ENCODE data around the gene GPR22. TPM values are rescaled to one million over a fixed set of nuclear protein-coding genes. Genes with fewer than 3 reads are reported as not detected.

GPR22 gene, protein sequence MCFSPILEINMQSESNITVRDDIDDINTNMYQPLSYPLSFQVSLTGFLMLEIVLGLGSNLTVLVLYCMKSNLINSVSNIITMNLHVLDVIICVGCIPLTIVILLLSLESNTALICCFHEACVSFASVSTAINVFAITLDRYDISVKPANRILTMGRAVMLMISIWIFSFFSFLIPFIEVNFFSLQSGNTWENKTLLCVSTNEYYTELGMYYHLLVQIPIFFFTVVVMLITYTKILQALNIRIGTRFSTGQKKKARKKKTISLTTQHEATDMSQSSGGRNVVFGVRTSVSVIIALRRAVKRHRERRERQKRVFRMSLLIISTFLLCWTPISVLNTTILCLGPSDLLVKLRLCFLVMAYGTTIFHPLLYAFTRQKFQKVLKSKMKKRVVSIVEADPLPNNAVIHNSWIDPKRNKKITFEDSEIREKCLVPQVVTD
- total RNA-seq = 0.05 TPM in 1 of 2 replicates, not detected in the other

DNA sequence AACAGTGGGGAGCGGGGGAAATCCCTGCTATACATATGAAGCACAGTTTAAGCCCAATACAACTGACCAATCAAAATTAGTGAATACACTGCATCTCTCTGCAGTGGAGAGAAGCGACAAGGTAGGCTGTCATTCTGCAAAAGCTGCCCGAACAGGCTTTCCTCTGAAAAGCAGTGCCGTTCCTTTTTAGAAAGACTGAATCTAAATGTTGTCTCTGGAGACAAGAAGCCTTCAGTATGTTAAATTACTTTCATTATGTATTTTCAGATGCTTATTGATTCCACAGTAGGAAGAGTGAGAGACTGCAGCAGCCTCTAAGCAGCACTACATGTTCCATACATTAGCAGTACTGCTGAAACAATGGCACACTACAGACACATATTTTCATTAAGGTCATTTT, at the start of gene GPR22:
Gene GPR22, plus strand, starts transcription at position 129 of the 400 bp plus-strand sequence. CDS start 4,004 bp downstream, outside the sequence.
- DNase-seq (ENCODE audit: low read depth) = no peak

GRCh38 chr7:107427462-107427861, 42.4 kb upstream of the GPR22 start:
- no peak for DNase-seq (ENCODE audit: low read depth)

DNA sequence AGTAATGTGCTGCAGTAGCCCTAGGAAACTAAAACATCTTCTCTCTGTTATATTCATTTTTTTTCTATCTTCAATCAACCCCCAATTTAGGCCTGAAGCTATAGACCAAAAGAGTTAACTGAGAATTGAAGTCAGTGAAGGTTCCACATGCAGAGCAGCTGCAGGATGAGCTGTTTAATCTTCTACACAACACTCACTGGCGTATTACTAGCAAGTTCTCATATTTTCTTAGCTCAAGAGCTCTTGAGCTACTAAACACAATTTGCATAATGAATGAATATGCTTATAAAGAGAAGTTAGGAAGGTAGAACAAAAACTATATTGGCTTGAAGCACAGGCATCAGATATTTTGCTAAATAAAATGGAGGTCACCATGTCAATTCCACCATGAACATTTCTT, 41.2 kb upstream of the GPR22 start:
- DNase-seq (ENCODE audit: low read depth) = no peak

GRCh38 chr7:107430057-107430456, 39.8 kb upstream of the GPR22 start:
- DNase-seq (ENCODE audit: low read depth) = no peak

- no peak for DNase-seq (ENCODE audit: low read depth)
Observed at GRCh38 chr7:107432261-107432660, 37.6 kb upstream of the GPR22 start.

DNA sequence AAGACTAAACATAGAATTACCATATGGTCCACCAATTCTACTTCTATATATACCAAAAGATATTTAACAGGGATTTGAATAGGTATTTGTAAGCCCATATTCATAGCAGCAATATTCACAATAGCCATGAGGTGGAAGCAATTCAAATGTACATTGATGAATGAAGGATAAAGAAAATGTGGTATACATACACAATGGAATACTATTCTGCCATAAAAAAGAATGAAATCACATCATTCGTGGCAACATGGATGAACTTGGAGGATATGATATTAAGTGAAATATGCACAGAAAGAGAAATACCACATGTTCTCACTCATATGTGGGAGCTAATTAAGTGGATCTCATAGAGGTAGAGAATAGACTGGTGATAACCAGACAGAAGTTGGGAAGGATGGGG, 34.1 kb upstream of the GPR22 start:
- no peak for DNase-seq (ENCODE audit: low read depth)

DNA sequence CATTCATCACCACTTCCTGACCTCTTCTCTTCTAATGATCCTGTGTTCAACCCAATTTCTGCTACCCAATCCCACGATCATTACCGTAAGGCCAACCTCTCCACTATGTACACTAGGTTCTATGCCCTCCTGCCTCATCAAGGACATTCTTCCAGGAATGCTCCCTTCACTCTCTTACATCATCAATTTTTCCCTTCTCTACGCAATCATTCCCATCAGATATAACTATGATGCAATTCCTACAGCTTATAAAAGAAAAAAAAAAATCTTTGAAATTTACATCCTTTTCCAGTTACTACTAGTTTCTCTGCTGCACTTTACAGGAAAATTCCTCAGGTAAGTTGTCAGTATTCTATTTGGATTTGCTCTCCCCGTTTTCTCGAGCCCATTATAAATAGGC, 30.8 kb upstream of the GPR22 start:
- DNase-seq (ENCODE audit: low read depth) = no peak

GRCh38 chr7:107441581-107442422, 28.1 kb upstream of the GPR22 start:
- DNase-seq (ENCODE audit: low read depth) = no peak

- DNase-seq (ENCODE audit: low read depth) = no peak
Observed at GRCh38 chr7:107442678-107443077, 27.2 kb upstream of the GPR22 start.

GRCh38 chr7:107446531-107446930, 23.3 kb upstream of the GPR22 start:
- DNase-seq (ENCODE audit: low read depth) = no peak

- peak; percentile 7 for DNase-seq (ENCODE audit: low read depth)
Observed at GRCh38 chr7:107446988-107447387, 22.9 kb upstream of the GPR22 start.

GRCh38 chr7:107450970-107451369, 18.9 kb upstream of the GPR22 start:
- DNase-seq (ENCODE audit: low read depth) = no peak

DNA sequence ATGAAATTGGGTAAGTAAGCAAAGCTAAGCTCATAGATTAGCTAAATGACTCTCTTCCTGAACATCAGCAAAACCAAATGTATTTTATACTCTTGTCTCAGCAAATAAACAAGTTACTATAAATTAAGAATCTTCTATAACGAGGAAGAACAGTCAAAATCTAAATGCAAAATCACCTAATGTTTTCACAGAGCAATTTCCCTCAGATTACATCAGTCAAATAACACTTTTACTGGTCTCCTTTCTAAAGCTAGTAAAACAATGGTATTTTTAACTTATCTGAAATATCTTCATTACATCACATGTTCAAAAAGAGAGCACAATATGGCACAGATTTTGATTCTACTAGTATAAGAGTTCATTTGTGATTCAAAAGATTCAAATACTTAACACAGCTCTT, 16.5 kb upstream of the GPR22 start:
- no peak for DNase-seq (ENCODE audit: low read depth)

DNA sequence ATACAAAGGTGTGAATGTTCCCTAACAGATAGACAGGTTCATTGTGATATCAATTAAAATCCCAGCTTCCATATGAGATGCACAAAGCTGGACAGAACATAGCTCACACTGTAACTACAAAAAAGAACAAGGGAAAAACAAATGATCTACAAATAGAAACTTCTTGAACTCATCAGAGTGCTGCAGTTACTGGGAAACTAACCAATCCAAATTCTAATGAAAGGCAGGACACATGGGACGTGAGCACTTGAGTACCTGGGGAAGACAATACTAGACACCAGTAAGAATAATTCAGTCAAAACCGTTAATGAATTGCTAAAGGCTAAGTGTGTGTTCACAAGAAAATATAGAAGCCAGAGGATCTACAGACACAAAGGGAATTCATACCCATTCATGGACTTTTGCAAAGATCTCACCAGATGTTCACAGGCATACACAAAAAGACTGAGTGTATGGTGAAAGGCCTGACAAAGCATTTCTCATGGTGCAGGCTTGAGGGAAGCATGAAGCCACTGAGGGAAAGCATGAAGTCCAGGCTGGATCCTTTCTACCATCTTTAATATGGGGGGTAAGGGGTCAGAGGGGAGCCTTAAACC, 7.8 kb upstream of the GPR22 start:
- no peak for DNase-seq (ENCODE audit: low read depth)

- peak; percentile 55 for DNase-seq (ENCODE audit: low read depth)
Observed at GRCh38 chr7:107463139-107464078, 6.4 kb upstream of the GPR22 start.

DNA sequence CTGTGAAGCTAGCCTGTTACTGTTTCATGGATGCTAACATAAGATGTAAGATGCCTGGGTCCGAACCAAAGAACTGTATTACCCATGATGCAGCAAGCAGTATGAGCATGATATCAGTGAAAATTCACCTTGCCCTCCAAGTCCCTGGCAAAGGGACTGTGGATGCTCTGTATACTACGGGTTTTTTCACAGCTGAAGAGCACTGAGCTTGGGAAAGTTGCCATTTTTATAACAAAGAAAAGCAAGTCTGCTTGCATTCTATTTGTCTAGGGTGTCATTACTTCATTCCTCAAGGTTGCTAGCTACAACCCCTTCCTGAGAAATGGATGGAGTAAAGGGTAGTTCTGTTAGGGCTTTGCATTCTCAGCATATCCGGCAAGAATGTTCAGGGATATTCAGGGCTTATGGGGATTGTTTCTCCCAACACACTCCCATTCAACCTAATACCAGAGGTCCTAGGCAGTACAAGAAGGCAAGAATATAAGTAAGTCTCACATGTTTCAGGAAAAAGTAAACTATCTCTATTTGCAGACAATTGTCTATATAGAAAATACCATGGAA, 5.1 kb upstream of the GPR22 start:
- DNase-seq (ENCODE audit: low read depth) = no peak

GRCh38 chr7:107467972-107468371, 1.9 kb upstream of the GPR22 start:
- no peak for DNase-seq (ENCODE audit: low read depth)

DNA sequence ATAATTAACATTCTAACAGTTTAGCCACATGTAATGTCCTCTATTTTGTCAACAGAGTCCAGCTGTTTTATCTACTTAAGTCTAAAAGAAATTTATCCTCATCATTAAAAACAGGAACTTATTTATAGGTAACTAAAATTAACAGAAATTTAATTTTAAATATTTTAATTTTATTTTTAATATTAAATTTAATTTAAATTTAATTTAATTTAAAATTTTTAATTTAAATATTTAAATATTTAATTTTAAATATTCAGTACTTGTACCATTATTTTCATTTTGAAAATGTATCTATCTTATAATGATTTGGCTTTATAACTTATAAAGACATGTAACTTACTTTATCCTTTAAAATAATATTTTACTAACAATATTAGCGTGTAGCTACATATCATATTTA, 1.0 kb upstream of the GPR22 start:
- DNase-seq (ENCODE audit: low read depth) = no peak

- no peak for DNase-seq (ENCODE audit: low read depth)
Observed at GRCh38 chr7:107471292-107472070, 1.6 kb downstream of the GPR22 start.

DNA sequence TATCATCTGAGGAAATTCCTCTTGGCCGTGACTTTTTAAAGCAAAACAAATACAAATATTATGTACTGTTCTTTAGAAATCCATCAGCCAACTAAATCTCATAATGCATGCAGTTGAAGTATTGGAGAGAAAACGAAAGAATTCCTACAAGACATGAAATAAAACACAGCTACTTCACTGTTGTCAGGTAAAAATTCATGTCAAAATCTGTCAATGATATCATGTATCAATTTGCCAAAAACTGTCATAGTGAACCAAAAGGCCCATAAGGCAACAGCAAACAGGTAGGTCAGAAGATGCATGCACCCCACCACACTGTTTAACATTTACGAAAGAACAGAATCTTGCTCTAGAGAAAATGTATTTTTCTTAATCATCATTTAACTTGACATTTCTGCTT, 2.3 kb downstream of the GPR22 start:
- no peak for DNase-seq (ENCODE audit: low read depth)

Measured in renal cortical epithelial cell (primary cell).